ENCODE results near the gene SSH2.
"Not testable (repeated sequence)": the region's sequence is repeated elsewhere in the genome, so short reads cannot be mapped to it uniquely, and the experiment has no call there.

Gene SSH2

GRCh38 chr17:29787995-29788394 is 142.0 kb downstream of the SSH2 start:
- H3K9ac ChIP-seq (ENCODE audit: low read depth in 1 of 2, low read length in 2 of 2), result no peak overlapping the region
- H3K27ac ChIP-seq (ENCODE audit: low read depth in 2 of 2, low read length in 2 of 2), result no peak overlapping the region
- H3K36me3 ChIP-seq (ENCODE audit: control insufficient read depth in 2 of 2, insufficient read depth in 2 of 2, low read length in 2 of 2), result peaks cover 0 to 4% of the 10 kb centered on the region in 2 donors
- H3K4me1 ChIP-seq (ENCODE audit: control insufficient read depth in 2 of 2, insufficient read depth in 2 of 2, low read length in 2 of 2), result no peaks in the 10 kb centered on the region
- no peaks in the 10 kb centered on the region for H3K27me3 ChIP-seq (ENCODE audit: control insufficient read depth in 2 of 2, insufficient read depth in 2 of 2, low read length in 2 of 2)
- no peaks in the 10 kb centered on the region for H3K9me3 ChIP-seq (ENCODE audit: control insufficient read depth in 2 of 2, low read length in 2 of 2)
- H3K4me3 ChIP-seq (ENCODE audit: low read length in 2 of 2), result no peak overlapping the region

- Histone ChIP-seq H3K4me1 (ENCODE audit: control insufficient read depth in 2 of 2, insufficient read depth in 2 of 2, low read length in 2 of 2) (no peaks in the 10 kb centered on the region), H3K27ac (ENCODE audit: low read depth in 2 of 2, low read length in 2 of 2) (no peak overlapping the region), H3K36me3 (ENCODE audit: control insufficient read depth in 2 of 2, insufficient read depth in 2 of 2, low read length in 2 of 2) (peaks cover 0 to 4% of the 10 kb centered on the region in 2 donors), H3K9ac (ENCODE audit: low read depth in 1 of 2, low read length in 2 of 2) (no peak overlapping the region), H3K27me3 (ENCODE audit: control insufficient read depth in 2 of 2, insufficient read depth in 2 of 2, low read length in 2 of 2) (no peaks in the 10 kb centered on the region), H3K4me3 (ENCODE audit: low read length in 2 of 2) (no peak overlapping the region), H3K9me3 (ENCODE audit: control insufficient read depth in 2 of 2, low read length in 2 of 2) (no peaks in the 10 kb centered on the region)
Observed at GRCh38 chr17:29782917-29783316, 147.1 kb downstream of the SSH2 start.

- H3K4me1 ChIP-seq (ENCODE audit: control insufficient read depth in 2 of 2, insufficient read depth in 2 of 2, low read length in 2 of 2); H3K36me3 ChIP-seq (ENCODE audit: control insufficient read depth in 2 of 2, insufficient read depth in 2 of 2, low read length in 2 of 2); H3K9me3 ChIP-seq (ENCODE audit: control insufficient read depth in 2 of 2, low read length in 2 of 2); H3K27me3 ChIP-seq (ENCODE audit: control insufficient read depth in 2 of 2, insufficient read depth in 2 of 2, low read length in 2 of 2); H3K4me3 ChIP-seq (ENCODE audit: low read length in 2 of 2); H3K27ac ChIP-seq (ENCODE audit: low read depth in 2 of 2, low read length in 2 of 2); H3K9ac ChIP-seq (ENCODE audit: low read depth in 1 of 2, low read length in 2 of 2): not testable (repeated sequence)
Observed at GRCh38 chr17:29779812-29780190, 150.2 kb downstream of the SSH2 start.

GRCh38 chr17:29778956-29779811 is 150.8 kb downstream of the SSH2 start:
- Histone ChIP-seq H3K36me3 (ENCODE audit: control insufficient read depth in 2 of 2, insufficient read depth in 2 of 2, low read length in 2 of 2) (peaks cover 3 to 4% of the 10 kb centered on the region in 2 donors), H3K4me3 (ENCODE audit: low read length in 2 of 2) (no peak overlapping the region), H3K27ac (ENCODE audit: low read depth in 2 of 2, low read length in 2 of 2) (no peak overlapping the region), H3K9ac (ENCODE audit: low read depth in 1 of 2, low read length in 2 of 2) (no peak overlapping the region), H3K9me3 (ENCODE audit: control insufficient read depth in 2 of 2, low read length in 2 of 2) (no peaks in the 10 kb centered on the region), H3K27me3 (ENCODE audit: control insufficient read depth in 2 of 2, insufficient read depth in 2 of 2, low read length in 2 of 2) (no peaks in the 10 kb centered on the region), H3K4me1 (ENCODE audit: control insufficient read depth in 2 of 2, insufficient read depth in 2 of 2, low read length in 2 of 2) (no peaks in the 10 kb centered on the region)

- Histone ChIP-seq H3K4me3 (ENCODE audit: low read length in 2 of 2) (no peak overlapping the region), H3K4me1 (ENCODE audit: control insufficient read depth in 2 of 2, insufficient read depth in 2 of 2, low read length in 2 of 2) (no peaks in the 10 kb centered on the region), H3K27ac (ENCODE audit: low read depth in 2 of 2, low read length in 2 of 2) (no peak overlapping the region), H3K9ac (ENCODE audit: low read depth in 1 of 2, low read length in 2 of 2) (no peak overlapping the region), H3K36me3 (ENCODE audit: control insufficient read depth in 2 of 2, insufficient read depth in 2 of 2, low read length in 2 of 2) (peaks cover 0 to 3% of the 10 kb centered on the region in 2 donors), H3K9me3 (ENCODE audit: control insufficient read depth in 2 of 2, low read length in 2 of 2) (no peaks in the 10 kb centered on the region), H3K27me3 (ENCODE audit: control insufficient read depth in 2 of 2, insufficient read depth in 2 of 2, low read length in 2 of 2) (no peaks in the 10 kb centered on the region)
Observed at GRCh38 chr17:29777663-29778062, 152.4 kb downstream of the SSH2 start.

DNA sequence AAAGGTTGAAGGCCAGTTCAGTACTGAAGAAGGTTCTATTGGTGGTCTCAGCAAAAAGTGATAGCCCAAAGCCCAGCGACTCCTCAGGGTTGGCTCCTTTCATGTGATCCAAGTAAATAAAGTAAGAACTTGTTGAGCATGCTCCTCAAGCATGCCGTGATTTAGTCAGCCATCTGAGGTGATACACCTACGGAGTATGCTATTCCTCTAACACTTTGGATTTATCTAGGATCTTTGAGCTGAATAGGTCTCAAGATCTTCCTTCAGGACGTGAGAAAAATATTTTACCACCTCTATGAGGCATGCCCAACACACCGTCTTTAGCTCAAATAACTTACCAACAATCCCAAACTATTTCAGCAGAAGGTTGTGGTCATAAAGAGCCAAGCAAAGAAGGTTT is 154.0 kb downstream of the SSH2 start:
- H3K4me3 ChIP-seq (ENCODE audit: low read length in 2 of 2), result no peak overlapping the region
- H3K36me3 ChIP-seq (ENCODE audit: control insufficient read depth in 2 of 2, insufficient read depth in 2 of 2, low read length in 2 of 2), result peaks cover 0 to 3% of the 10 kb centered on the region in 2 donors
- H3K27ac ChIP-seq (ENCODE audit: low read depth in 2 of 2, low read length in 2 of 2), result no peak overlapping the region
- no peaks in the 10 kb centered on the region for H3K4me1 ChIP-seq (ENCODE audit: control insufficient read depth in 2 of 2, insufficient read depth in 2 of 2, low read length in 2 of 2)
- H3K27me3 ChIP-seq (ENCODE audit: control insufficient read depth in 2 of 2, insufficient read depth in 2 of 2, low read length in 2 of 2), result no peaks in the 10 kb centered on the region
- H3K9me3 ChIP-seq (ENCODE audit: control insufficient read depth in 2 of 2, low read length in 2 of 2), result no peaks in the 10 kb centered on the region
- H3K9ac ChIP-seq (ENCODE audit: low read depth in 1 of 2, low read length in 2 of 2), result no peak overlapping the region

DNA sequence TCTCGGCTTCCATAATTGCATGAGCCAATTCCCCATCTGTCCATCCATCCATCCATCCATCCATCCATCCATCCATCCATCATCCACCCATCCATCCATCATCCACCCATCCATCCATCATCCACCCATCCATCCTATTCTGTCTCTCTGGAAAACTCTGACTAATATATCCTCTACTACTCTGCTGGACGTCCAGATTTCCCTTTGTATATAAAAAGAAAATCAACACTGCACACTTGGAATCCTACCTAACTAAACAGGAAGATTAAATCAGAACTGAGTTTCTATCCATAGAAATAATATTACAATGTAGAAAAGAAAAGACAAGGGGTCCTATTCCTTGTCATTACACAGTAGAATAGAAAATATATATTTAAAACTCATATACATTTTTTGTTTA is 157.0 kb downstream of the SSH2 start:
- Histone ChIP-seq H3K9me3 (ENCODE audit: control insufficient read depth in 2 of 2, low read length in 2 of 2) (no peaks in the 10 kb centered on the region), H3K36me3 (ENCODE audit: control insufficient read depth in 2 of 2, insufficient read depth in 2 of 2, low read length in 2 of 2) (peaks cover 0 to 3% of the 10 kb centered on the region in 2 donors), H3K9ac (ENCODE audit: low read depth in 1 of 2, low read length in 2 of 2) (no peak overlapping the region), H3K4me1 (ENCODE audit: control insufficient read depth in 2 of 2, insufficient read depth in 2 of 2, low read length in 2 of 2) (no peaks in the 10 kb centered on the region), H3K27me3 (ENCODE audit: control insufficient read depth in 2 of 2, insufficient read depth in 2 of 2, low read length in 2 of 2) (no peaks in the 10 kb centered on the region), H3K4me3 (ENCODE audit: low read length in 2 of 2) (no peak overlapping the region), H3K27ac (ENCODE audit: low read depth in 2 of 2, low read length in 2 of 2) (no peak overlapping the region)

DNA sequence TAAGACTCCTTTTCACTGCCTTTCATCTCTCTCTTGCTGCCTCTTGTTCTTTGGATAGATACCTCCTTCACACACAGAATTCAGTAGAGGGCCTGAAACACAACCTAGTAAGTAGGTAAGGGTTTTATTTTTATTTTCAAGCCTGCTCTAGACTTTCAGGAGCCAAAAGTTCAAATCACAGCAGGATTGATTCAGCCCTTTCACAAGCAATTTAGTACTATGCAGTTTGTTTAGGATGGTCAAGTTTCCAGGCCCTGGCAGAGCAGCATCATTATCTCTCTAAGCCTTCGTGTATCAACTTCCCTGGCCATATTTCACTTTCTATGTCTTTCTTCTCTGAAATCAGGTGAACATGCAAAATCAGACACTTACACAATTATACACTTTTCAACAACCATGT is 158.5 kb downstream of the SSH2 start:
- Histone ChIP-seq H3K27ac (ENCODE audit: low read depth in 2 of 2, low read length in 2 of 2) (no peak overlapping the region), H3K9ac (ENCODE audit: low read depth in 1 of 2, low read length in 2 of 2) (no peak overlapping the region), H3K27me3 (ENCODE audit: control insufficient read depth in 2 of 2, insufficient read depth in 2 of 2, low read length in 2 of 2) (no peaks in the 10 kb centered on the region), H3K9me3 (ENCODE audit: control insufficient read depth in 2 of 2, low read length in 2 of 2) (no peaks in the 10 kb centered on the region), H3K36me3 (ENCODE audit: control insufficient read depth in 2 of 2, insufficient read depth in 2 of 2, low read length in 2 of 2) (peaks cover 0 to 3% of the 10 kb centered on the region in 2 donors), H3K4me3 (ENCODE audit: low read length in 2 of 2) (no peak overlapping the region), H3K4me1 (ENCODE audit: control insufficient read depth in 2 of 2, insufficient read depth in 2 of 2, low read length in 2 of 2) (no peaks in the 10 kb centered on the region)

GRCh38 chr17:29769225-29769624 is 160.8 kb downstream of the SSH2 start:
- no peak overlapping the region for H3K27ac ChIP-seq (ENCODE audit: low read depth in 2 of 2, low read length in 2 of 2)
- H3K36me3 ChIP-seq (ENCODE audit: control insufficient read depth in 2 of 2, insufficient read depth in 2 of 2, low read length in 2 of 2), result no peaks in the 10 kb centered on the region
- H3K9me3 ChIP-seq (ENCODE audit: control insufficient read depth in 2 of 2, low read length in 2 of 2), result no peaks in the 10 kb centered on the region
- H3K4me3 ChIP-seq (ENCODE audit: low read length in 2 of 2), result no peak overlapping the region
- H3K4me1 ChIP-seq (ENCODE audit: control insufficient read depth in 2 of 2, insufficient read depth in 2 of 2, low read length in 2 of 2), result no peaks in the 10 kb centered on the region
- no peaks in the 10 kb centered on the region for H3K27me3 ChIP-seq (ENCODE audit: control insufficient read depth in 2 of 2, insufficient read depth in 2 of 2, low read length in 2 of 2)
- no peak overlapping the region for H3K9ac ChIP-seq (ENCODE audit: low read depth in 1 of 2, low read length in 2 of 2)

GRCh38 chr17:29766796-29767327 is 163.2 kb downstream of the SSH2 start:
- H3K9me3 ChIP-seq (ENCODE audit: control insufficient read depth in 2 of 2, low read length in 2 of 2), result no peaks in the 10 kb centered on the region
- H3K4me1 ChIP-seq (ENCODE audit: control insufficient read depth in 2 of 2, insufficient read depth in 2 of 2, low read length in 2 of 2), result no peaks in the 10 kb centered on the region
- H3K4me3 ChIP-seq (ENCODE audit: low read length in 2 of 2), result no peak overlapping the region
- no peak overlapping the region for H3K9ac ChIP-seq (ENCODE audit: low read depth in 1 of 2, low read length in 2 of 2)
- no peaks in the 10 kb centered on the region for H3K36me3 ChIP-seq (ENCODE audit: control insufficient read depth in 2 of 2, insufficient read depth in 2 of 2, low read length in 2 of 2)
- no peaks in the 10 kb centered on the region for H3K27me3 ChIP-seq (ENCODE audit: control insufficient read depth in 2 of 2, insufficient read depth in 2 of 2, low read length in 2 of 2)
- no peak overlapping the region for H3K27ac ChIP-seq (ENCODE audit: low read depth in 2 of 2, low read length in 2 of 2)
